Body of pancreas (tissue), 4 donors: ENCODE data around the gene BMPR1B. TPM values are rescaled to one million over a fixed set of nuclear protein-coding genes. Genes with fewer than 3 reads are reported as not detected.

Experiments used
- ATAC-seq: fragments of 150-250 bp; one replicate; pipeline ENCODE4 v1.9.1; 2016
- DNase-seq, 4 donors: peaks; one replicate each; pipeline ENCODE4 v3.0.0-alpha.2; 2019
- H3K27ac ChIP-seq, 4 donors: fragments of 200-600 bp; sonication (generic); 1 replicate in 3 of 4; 2 replicates in 1 of 4; pipeline versions ENCODE4 v1.5.1 to v1.6.1; 2016 to 2019; ENCODE audit warnings: mild to moderate bottlenecking in 1 of 4, mixed read lengths in 1 of 4, moderate library complexity in 1 of 4
- H3K27me3 ChIP-seq, 2 donors: fragments of 200-600 bp; sonication (generic); one replicate each; pipeline ENCODE4 v1.6.0; 2016; ENCODE audit warnings: mild to moderate bottlenecking in 1 of 2
- H3K36me3 ChIP-seq, 2 donors: fragments of 200-600 bp; sonication (generic); replicated peaks in 1 of 2; 2 replicates each; pipeline ENCODE4 v1.5.1; 2016; ENCODE audit warnings: low read depth in 2 of 2; ENCODE audit not compliant: insufficient read depth in 1 of 2
- H3K4me1 ChIP-seq: fragments of 200-600 bp; sonication (generic); one replicate; pipeline ENCODE4 v1.6.0; 2016
- H3K4me3 ChIP-seq, 2 donors: fragments of 200-600 bp; sonication (generic); 1 replicate in 1 of 2; 2 replicates in 1 of 2; pipeline ENCODE4 v1.5.1; 2016 to 2019
- H3K9me3 ChIP-seq, 3 donors: fragments of 200-600 bp; sonication (generic); 1 replicate in 2 of 3; 2 replicates in 1 of 3; pipeline ENCODE4 v1.5.1; 2016
- POLR2A ChIP-seq, 3 donors: fragments of 450-650 bp; IDR thresholded peaks; one replicate each; pipeline ENCODE4 v1.6.1; 2016; ENCODE audit warnings: antibody characterized with exemption in 3 of 3, mild to moderate bottlenecking in 2 of 3
- WGBS, 2 donors: methylation state at CpG; one replicate each; pipeline ENCODE4 v1.1.5; 2017; 5-methylcytosine and 5-hydroxymethylcytosine counted together
- intact Hi-C: fragments of 100-400 bp; cut with DNase I; formaldehyde crosslinking; loops from one replicate; pipeline ENCODE4 v1.15.1; 2023
- total RNA-seq, 2 donors: library from RNA; depleted of rRNA; stranded (reverse); fragments of >200 nt; gene quantifications; one replicate each; pipeline ENCODE4 v1.1.0, GENCODE V29; 2016
- TF ChIP-seq, protein P1 (sequence below), 7 experiments: fragments of 450-650 bp in 4 of 7; fragments of 200-600 bp in 3 of 7; sonication (generic) in 3 of 7; IDR thresholded peaks; one replicate each; pipeline ENCODE4 v1.5.1; 2016 to 2019; ENCODE audit warnings: antibody characterized with exemption in 7 of 7

BMPR1B gene
- total RNA-seq, 2 donors from 2014 or later = 0.99 to 1.3 TPM

- Histone ChIP-seq H3K36me3 (no peaks in the 10 kb centered on the region), H3K4me1 (no peaks in the 10 kb centered on the region), H3K9me3 (no peaks in the 10 kb centered on the region), H3K4me3 (no peak overlapping the region), H3K27ac (no peak overlapping the region), H3K27me3 (no peaks in the 10 kb centered on the region)
- DNase-seq (no peak), ATAC-seq (no peak)
- TF ChIP-seq, protein P1, sequence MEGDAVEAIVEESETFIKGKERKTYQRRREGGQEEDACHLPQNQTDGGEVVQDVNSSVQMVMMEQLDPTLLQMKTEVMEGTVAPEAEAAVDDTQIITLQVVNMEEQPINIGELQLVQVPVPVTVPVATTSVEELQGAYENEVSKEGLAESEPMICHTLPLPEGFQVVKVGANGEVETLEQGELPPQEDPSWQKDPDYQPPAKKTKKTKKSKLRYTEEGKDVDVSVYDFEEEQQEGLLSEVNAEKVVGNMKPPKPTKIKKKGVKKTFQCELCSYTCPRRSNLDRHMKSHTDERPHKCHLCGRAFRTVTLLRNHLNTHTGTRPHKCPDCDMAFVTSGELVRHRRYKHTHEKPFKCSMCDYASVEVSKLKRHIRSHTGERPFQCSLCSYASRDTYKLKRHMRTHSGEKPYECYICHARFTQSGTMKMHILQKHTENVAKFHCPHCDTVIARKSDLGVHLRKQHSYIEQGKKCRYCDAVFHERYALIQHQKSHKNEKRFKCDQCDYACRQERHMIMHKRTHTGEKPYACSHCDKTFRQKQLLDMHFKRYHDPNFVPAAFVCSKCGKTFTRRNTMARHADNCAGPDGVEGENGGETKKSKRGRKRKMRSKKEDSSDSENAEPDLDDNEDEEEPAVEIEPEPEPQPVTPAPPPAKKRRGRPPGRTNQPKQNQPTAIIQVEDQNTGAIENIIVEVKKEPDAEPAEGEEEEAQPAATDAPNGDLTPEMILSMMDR (IDR thresholded peaks at IDR 0.05) = no peak
- no peak for TF ChIP-seq POLR2A (IDR thresholded peaks at IDR 0.05)
- WGBS, 2 donors = 42 to 62% methylated on average over 1 of the region's 1 CpG
- intact Hi-C loops = no loop called here
Observed at GRCh38 chr4:94976371-94977011, 218.7 kb downstream of the BMPR1B start.

GRCh38 chr4:94978904-94979303 lies 221.1 kb downstream of the BMPR1B start:
- no peak for DNase-seq
- no peaks in the 10 kb centered on the region for H3K36me3 ChIP-seq
- H3K4me3 ChIP-seq = no peak overlapping the region
- no peak for ATAC-seq
- H3K27me3 ChIP-seq = no peaks in the 10 kb centered on the region
- 60 to 73% methylated on average over 3 of the region's 3 CpGs for WGBS, 2 donors
- no peak overlapping the region for H3K27ac ChIP-seq
- H3K4me1 ChIP-seq = no peaks in the 10 kb centered on the region
- intact Hi-C loops = no loop called here
- H3K9me3 ChIP-seq = no peaks in the 10 kb centered on the region
- TF ChIP-seq, protein P1 (IDR thresholded peaks at IDR 0.05) = no peak
- no peak for TF ChIP-seq POLR2A (IDR thresholded peaks at IDR 0.05)

GRCh38 chr4:94979621-94980020 lies 221.9 kb downstream of the BMPR1B start:
- DNase-seq = no peak
- no peaks in the 10 kb centered on the region for H3K27me3 ChIP-seq
- WGBS, 2 donors = 82 to 83% methylated on average over 5 of the region's 5 CpGs
- no peaks in the 10 kb centered on the region for H3K36me3 ChIP-seq
- no peak for ATAC-seq
- H3K9me3 ChIP-seq = no peaks in the 10 kb centered on the region
- TF ChIP-seq, protein P1 (IDR thresholded peaks at IDR 0.05) = no peak
- TF ChIP-seq POLR2A (IDR thresholded peaks at IDR 0.05) = no peak
- H3K27ac ChIP-seq = no peak overlapping the region
- intact Hi-C loops = no loop called here
- H3K4me1 ChIP-seq = no peaks in the 10 kb centered on the region
- no peak overlapping the region for H3K4me3 ChIP-seq

GRCh38 chr4:94995684-94996394 lies 238.1 kb downstream of the BMPR1B start:
- Histone ChIP-seq H3K36me3 (no peaks in the 10 kb centered on the region), H3K27ac (peak overlapping the region in 3 of 4 donors; percentile 1 to 56 (median 46)), H3K9me3 (no peaks in the 10 kb centered on the region), H3K4me3 (no peak overlapping the region), H3K4me1 (peaks cover 12% of the 10 kb centered on the region), H3K27me3 (no peaks in the 10 kb centered on the region)
- TF ChIP-seq, protein P1 (IDR thresholded peaks at IDR 0.05) = no peak
- TF ChIP-seq POLR2A (IDR thresholded peaks at IDR 0.05) = no peak
- peak; percentile 22 to 51 (median 42) for DNase-seq
- intact Hi-C loops = no loop called here
- 4 to 5% methylated on average over 10 of the region's 10 CpGs for WGBS, 2 donors
- peak; percentile 82 for ATAC-seq
